Measurements from ENCODE around the gene AMDHD2.

Gene AMDHD2

GRCh38 chr16:2472885-2473445 is 47.2 kb upstream of the AMDHD2 start:
- no peak for DNase-seq
- Histone ChIP-seq H3K4me3 (ENCODE audit: control insufficient read depth in 1 of 7, extremely low read depth in 1 of 7, insufficient read depth in 4 of 7, low read depth in 2 of 7, low read length in 6 of 7) (peak overlapping the region in 3 of 7 experiments; percentile 22 to 82 (median 73)), H3K27ac (ENCODE audit: insufficient read depth in 1 of 2, low read depth in 1 of 2, low read length in 2 of 2, poor library complexity in 1 of 2, severe bottlenecking in 2 of 2) (no peak overlapping the region), H3K36me3 (ENCODE audit: control insufficient read depth in 4 of 4, insufficient read depth in 4 of 4, low read length in 3 of 4) (no peaks in the 10 kb centered on the region), H3K9me3 (ENCODE audit: control extremely low read depth in 1 of 5, control insufficient read depth in 4 of 5, insufficient read depth in 2 of 5, low read depth in 1 of 5, low read length in 4 of 5) (no peaks in the 10 kb centered on the region), H3K27me3 (replicated peaks in 2 of 5; ENCODE audit: control insufficient read depth in 4 of 5, insufficient read depth in 5 of 5, low read length in 4 of 5) (peaks cover 0 to 51% (median 19%) of the 10 kb centered on the region in 5 experiments), H3K4me1 (ENCODE audit: control extremely low read depth in 1 of 4, control insufficient read depth in 4 of 4, insufficient read depth in 4 of 4, low read length in 3 of 4) (peaks cover 4 to 59% (median 55%) of the 10 kb centered on the region in 4 experiments)
- WGBS (ENCODE audit: insufficient coverage) = 84% methylated on average over 13 of the region's 14 CpGs
- POLR2A ChIA-PET = interaction anchor here (0.6 kb wide), 1 partner anchor 13 kb away, joined by 3 read pairs; the partner anchor contains the start of gene TEDC2
- CTCF ChIA-PET = interaction anchor here (0.6 to 1.1 kb wide), 3 partner anchors 10 to 37 kb away, joined by 3 to 4 read pairs (median 4); no protein-coding TSS in a partner anchor

DNA sequence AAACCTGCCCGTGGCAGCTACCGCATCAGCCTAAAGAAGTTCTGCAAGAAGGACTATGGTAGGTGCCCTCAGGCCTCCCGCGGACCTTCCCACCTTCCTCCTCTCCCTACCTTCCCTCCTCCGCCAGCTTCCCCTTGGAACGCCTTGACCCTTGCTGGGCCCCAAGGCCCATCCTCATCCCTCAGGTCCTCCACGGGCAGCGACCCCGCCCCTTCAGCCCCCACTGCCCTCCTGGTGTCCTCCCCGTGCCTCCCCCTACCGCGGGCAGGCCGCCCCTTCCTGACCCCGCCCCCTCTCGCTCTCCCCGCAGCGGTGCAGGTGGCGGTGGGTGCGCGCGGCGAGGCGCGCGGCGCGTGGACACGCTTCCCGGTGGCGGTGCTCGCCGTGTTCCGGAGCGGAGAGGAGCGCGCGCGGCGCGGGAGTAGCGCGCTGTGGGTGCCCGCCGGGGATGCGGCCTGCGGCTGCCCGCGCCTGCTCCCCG is 46.7 kb upstream of the AMDHD2 start:
- ChIA-PET POLR2A (interaction anchor here (0.6 kb wide), 1 partner anchor 13 kb away, joined by 3 read pairs; the partner anchor contains the start of gene TEDC2), CTCF (interaction anchor here (0.6 to 2.4 kb wide), 4 partner anchors 9 to 38 kb away, joined by 3 to 19 read pairs (median 4); no protein-coding TSS in a partner anchor)
- Histone ChIP-seq H3K9me3 (ENCODE audit: control extremely low read depth in 1 of 5, control insufficient read depth in 4 of 5, insufficient read depth in 2 of 5, low read depth in 1 of 5, low read length in 4 of 5) (no peaks in the 10 kb centered on the region), H3K27me3 (replicated peaks in 2 of 5; ENCODE audit: control insufficient read depth in 4 of 5, insufficient read depth in 5 of 5, low read length in 4 of 5) (peaks cover 0 to 49% (median 19%) of the 10 kb centered on the region in 5 experiments), H3K27ac (ENCODE audit: insufficient read depth in 1 of 2, low read depth in 1 of 2, low read length in 2 of 2, poor library complexity in 1 of 2, severe bottlenecking in 2 of 2) (no peak overlapping the region), H3K36me3 (ENCODE audit: control insufficient read depth in 4 of 4, insufficient read depth in 4 of 4, low read length in 3 of 4) (no peaks in the 10 kb centered on the region), H3K4me1 (ENCODE audit: control extremely low read depth in 1 of 4, control insufficient read depth in 4 of 4, insufficient read depth in 4 of 4, low read length in 3 of 4) (peaks cover 4 to 54% (median 50%) of the 10 kb centered on the region in 4 experiments), H3K4me3 (ENCODE audit: control insufficient read depth in 1 of 7, extremely low read depth in 1 of 7, insufficient read depth in 4 of 7, low read depth in 2 of 7, low read length in 6 of 7) (peak overlapping the region in 4 of 7 experiments; percentile 22 to 82 (median 76))
- WGBS (ENCODE audit: insufficient coverage) = 3% methylated on average over 38 of the region's 49 CpGs
- DNase-seq = peak in 1 of 3 donors; percentile 41

DNA sequence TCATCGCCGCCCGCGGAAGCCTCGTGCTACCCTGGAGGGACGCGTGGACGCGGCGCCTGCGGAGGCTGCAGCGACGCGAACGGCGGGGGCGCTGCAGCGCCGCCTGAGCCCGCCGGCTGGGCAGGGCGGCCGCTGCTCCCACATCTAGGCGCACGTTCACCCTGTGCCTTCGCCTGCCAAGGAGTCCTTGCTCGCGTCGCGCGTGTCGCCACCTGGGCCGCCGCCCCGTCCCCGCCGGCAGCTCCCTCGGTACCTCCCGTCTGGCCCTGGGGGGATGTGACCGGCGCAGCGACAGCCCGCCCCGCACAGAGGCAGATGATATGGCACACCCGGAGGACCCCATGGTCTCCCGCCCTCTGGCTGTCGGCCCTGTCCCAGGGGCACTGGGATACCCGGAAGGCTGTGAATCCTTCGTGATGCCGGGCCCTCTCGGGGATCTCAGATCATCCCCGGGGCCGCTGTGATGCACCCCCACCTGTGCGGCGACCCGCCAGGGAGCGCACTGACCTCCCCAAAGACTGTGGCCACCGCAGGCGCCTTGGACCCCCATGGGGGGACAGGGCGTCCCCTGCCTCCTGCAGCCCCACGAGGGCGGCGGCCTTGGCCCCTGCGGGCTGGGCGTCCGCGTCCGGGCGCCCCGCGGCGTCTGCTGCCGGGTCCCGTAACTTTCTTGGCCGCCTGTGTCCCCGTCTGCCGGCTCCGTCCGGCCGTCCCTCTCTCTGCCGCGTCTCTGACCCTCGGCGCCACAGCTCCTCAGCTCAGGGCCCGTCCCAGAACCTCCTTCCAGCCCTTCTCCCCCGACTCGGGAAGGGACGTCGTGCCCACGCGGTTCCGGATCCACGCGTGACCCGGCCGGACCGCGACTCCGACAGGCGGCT is 45.9 kb upstream of the AMDHD2 start:
- peak; percentile 36 to 64 (median 57) for DNase-seq
- Histone ChIP-seq H3K27me3 (replicated peaks in 2 of 5; ENCODE audit: control insufficient read depth in 4 of 5, insufficient read depth in 5 of 5, low read length in 4 of 5) (peaks cover 0 to 43% (median 17%) of the 10 kb centered on the region in 5 experiments), H3K4me3 (ENCODE audit: control insufficient read depth in 1 of 7, extremely low read depth in 1 of 7, insufficient read depth in 4 of 7, low read depth in 2 of 7, low read length in 6 of 7) (peak overlapping the region; percentile 47 to 82 (median 72)), H3K4me1 (ENCODE audit: control extremely low read depth in 1 of 4, control insufficient read depth in 4 of 4, insufficient read depth in 4 of 4, low read length in 3 of 4) (peaks cover 4 to 46% (median 43%) of the 10 kb centered on the region in 4 experiments), H3K36me3 (ENCODE audit: control insufficient read depth in 4 of 4, insufficient read depth in 4 of 4, low read length in 3 of 4) (peaks cover 0 to 2% (median under 1%) of the 10 kb centered on the region in 4 experiments), H3K9me3 (ENCODE audit: control extremely low read depth in 1 of 5, control insufficient read depth in 4 of 5, insufficient read depth in 2 of 5, low read depth in 1 of 5, low read length in 4 of 5) (no peaks in the 10 kb centered on the region), H3K27ac (ENCODE audit: insufficient read depth in 1 of 2, low read depth in 1 of 2, low read length in 2 of 2, poor library complexity in 1 of 2, severe bottlenecking in 2 of 2) (peak overlapping the region in 1 of 2 experiments; percentile 77)
- 0% methylated on average over 92 of the region's 100 CpGs for WGBS (ENCODE audit: insufficient coverage)
- ChIA-PET POLR2A (interaction anchor here (0.5 to 2.0 kb wide), 4 partner anchors 14 to 46 kb away, joined by 3 to 15 read pairs (median 3); partner anchors contain the start of gene TEDC2), CTCF (interaction anchor here (1.4 to 2.4 kb wide), 2 partner anchors 13 to 26 kb away, joined by 3 to 19 read pairs; no protein-coding TSS in a partner anchor)

DNA sequence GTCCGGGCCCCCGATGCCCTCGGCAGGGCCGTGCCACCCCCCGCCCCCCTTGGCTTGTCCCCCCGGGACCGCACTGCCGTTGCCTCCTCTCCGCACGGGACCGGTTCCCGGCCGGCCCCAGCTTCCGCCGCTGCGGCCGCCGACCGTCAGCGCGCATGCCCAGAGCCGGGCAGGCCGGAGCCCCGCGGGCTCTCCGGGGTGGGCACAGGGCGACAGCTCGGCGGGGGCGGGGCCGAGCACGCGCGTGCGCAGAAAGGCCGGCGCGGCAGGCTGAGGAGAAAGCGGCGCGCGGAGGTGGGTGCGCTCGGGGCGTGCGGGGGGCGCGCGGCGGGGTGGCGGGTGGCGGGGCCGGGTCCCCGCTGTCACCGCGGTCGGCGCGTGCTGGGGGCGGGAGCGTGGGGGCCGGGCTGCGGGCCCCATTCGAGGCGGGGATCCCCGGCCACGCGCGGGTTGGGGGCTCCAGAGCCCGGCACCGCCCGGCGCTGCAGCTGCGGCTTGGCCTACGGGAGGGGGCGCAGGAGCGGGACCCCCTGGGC is 45.2 kb upstream of the AMDHD2 start, which contains the start of gene TBC1D24:
TSS of gene TBC1D24 (plus strand) at position 251 of the 536 bp plus-strand sequence. CDS start 21,022 bp downstream, outside the sequence.
- H3K4me1 ChIP-seq (ENCODE audit: control extremely low read depth in 1 of 4, control insufficient read depth in 4 of 4, insufficient read depth in 4 of 4, low read length in 3 of 4) = peaks cover 4 to 43% (median 40%) of the 10 kb centered on the region in 4 experiments
- peak within 1 kb of the TSS; percentile 47 to 82 (median 73) for H3K4me3 ChIP-seq (ENCODE audit: control insufficient read depth in 1 of 7, extremely low read depth in 1 of 7, insufficient read depth in 4 of 7, low read depth in 2 of 7, low read length in 6 of 7)
- ChIA-PET POLR2A (interaction anchor here (0.5 to 2.0 kb wide), 4 partner anchors 13 to 47 kb away, joined by 3 to 15 read pairs (median 3); partner anchors contain the start of gene TEDC2), CTCF (interaction anchor here (1.4 to 2.4 kb wide), 2 partner anchors 12 to 26 kb away, joined by 3 to 19 read pairs; no protein-coding TSS in a partner anchor)
- peak; percentile 72 to 83 (median 78) for DNase-seq
- H3K27me3 ChIP-seq (replicated peaks in 2 of 5; ENCODE audit: control insufficient read depth in 4 of 5, insufficient read depth in 5 of 5, low read length in 4 of 5) = peaks cover 0 to 36% (median 13%) of the 10 kb centered on the region in 5 experiments
- H3K36me3 ChIP-seq (ENCODE audit: control insufficient read depth in 4 of 4, insufficient read depth in 4 of 4, low read length in 3 of 4) = peaks cover 0 to 5% (median 2%) of the 10 kb centered on the region in 4 experiments
- 0% methylated on average over 62 of the region's 77 CpGs for WGBS (ENCODE audit: insufficient coverage)
- peak within 1 kb of the TSS in 1 of 2 experiments; percentile 77 for H3K27ac ChIP-seq (ENCODE audit: insufficient read depth in 1 of 2, low read depth in 1 of 2, low read length in 2 of 2, poor library complexity in 1 of 2, severe bottlenecking in 2 of 2)
- H3K9me3 ChIP-seq (ENCODE audit: control extremely low read depth in 1 of 5, control insufficient read depth in 4 of 5, insufficient read depth in 2 of 5, low read depth in 1 of 5, low read length in 4 of 5) = no peaks in the 10 kb centered on the region

- peak; percentile 67 to 78 (median 75) for DNase-seq
- Histone ChIP-seq H3K27ac (ENCODE audit: insufficient read depth in 1 of 2, low read depth in 1 of 2, low read length in 2 of 2, poor library complexity in 1 of 2, severe bottlenecking in 2 of 2) (no peak overlapping the region), H3K36me3 (ENCODE audit: control insufficient read depth in 4 of 4, insufficient read depth in 4 of 4, low read length in 3 of 4) (peaks cover 0 to 10% (median 2%) of the 10 kb centered on the region in 4 experiments), H3K4me3 (ENCODE audit: control insufficient read depth in 1 of 7, extremely low read depth in 1 of 7, insufficient read depth in 4 of 7, low read depth in 2 of 7, low read length in 6 of 7) (peak overlapping the region; percentile 47 to 82 (median 73)), H3K27me3 (replicated peaks in 2 of 5; ENCODE audit: control insufficient read depth in 4 of 5, insufficient read depth in 5 of 5, low read length in 4 of 5) (peaks cover 0 to 29% (median 6%) of the 10 kb centered on the region in 5 experiments), H3K4me1 (ENCODE audit: control extremely low read depth in 1 of 4, control insufficient read depth in 4 of 4, insufficient read depth in 4 of 4, low read length in 3 of 4) (peaks cover 4 to 43% (median 40%) of the 10 kb centered on the region in 4 experiments), H3K9me3 (ENCODE audit: control extremely low read depth in 1 of 5, control insufficient read depth in 4 of 5, insufficient read depth in 2 of 5, low read depth in 1 of 5, low read length in 4 of 5) (no peaks in the 10 kb centered on the region)
- 15% methylated on average over 43 of the region's 55 CpGs for WGBS (ENCODE audit: insufficient coverage)
- CTCF ChIA-PET = interaction anchor here (1.4 to 2.4 kb wide), 2 partner anchors 11 to 25 kb away, joined by 3 to 19 read pairs; no protein-coding TSS in a partner anchor
- POLR2A ChIA-PET = interaction anchor here (0.9 to 2.0 kb wide), 3 partner anchors 12 to 48 kb away, joined by 3 to 15 read pairs (median 3); partner anchors contain the start of gene TEDC2
These were observed 44.5 kb upstream of the AMDHD2 start for GRCh38 chr16:2475413-2476344.
